ENCODE data around the gene RGL2. TPM values are rescaled to one million over a fixed set of nuclear protein-coding genes. Genes with fewer than 3 reads are reported as not detected.

RGL2 gene
- total and polyA plus RNA-seq, 10 of the 15 experiments (the other 5 are each of a cell fraction or from before 2014, with no cell fraction given): 0.84 to 21.2 (median 6.8) TPM

GRCh38 chr6:33279257-33279695 is 19.5 kb downstream of the RGL2 start:
- DNase-seq (ENCODE audit: low read depth, low spot score) (no peak), ATAC-seq (no peak), FAIRE-seq (no peak)
- H3K4me2 ChIP-seq (ENCODE audit: control insufficient read depth, insufficient read depth): no peak overlapping the region
- H3K9me3 ChIP-seq (replicated peaks; ENCODE audit: control insufficient read depth, insufficient read depth, low read length): no peaks in the 10 kb centered on the region
- no TSS peak for BruUV-seq (replicated peaks)
- intact Hi-C loops (cut with micrococcal nuclease; ENCODE audit: unreplicated experiment) (loop anchor here (5.0 kb wide), 1 partner anchor 113 kb away; the partner anchor contains the start of gene KIFC1), in situ Hi-C loops (cut with MboI) (no loop called here)
- ChIA-PET RAD21 (ENCODE audit: unreplicated experiment) (no interaction called here), SMC1A (ENCODE audit: uncharacterized antibody, unreplicated experiment) (interaction anchor here (3.6 kb wide), 1 partner anchor 10 kb away, joined by 25 read pairs; the partner anchor contains the start of genes PFDN6 and WDR46), CTCF (interaction anchor here (1.7 to 3.9 kb wide), 3 partner anchors 30 to 152 kb away, joined by 3 to 22 read pairs (median 5); no protein-coding TSS in a partner anchor), POLR2A (interaction anchor here (3.4 to 3.9 kb wide), 2 partner anchors 10 to 18 kb away, joined by 19 to 38 read pairs; partner anchors contain the start of genes PFDN6 and WDR46)
- no peak for TF ChIP-seq PAX5 (IDR thresholded peaks at IDR 0.05; ENCODE audit: borderline replicate concordance, low read depth, low read length)
- TF ChIP-seq CREM (IDR thresholded peaks at IDR 0.05; ENCODE audit: low read depth): no peak
- H3K4me3 ChIP-seq: no peak overlapping the region
- peaks cover 25 to 29% of the 10 kb centered on the region in 2 experiments for H3K36me3 ChIP-seq (ENCODE audit: control insufficient read depth in 2 of 2, insufficient read depth in 2 of 2, low read length in 1 of 2)
- no peaks in the 10 kb centered on the region for H3K27me3 ChIP-seq (replicated peaks in 1 of 2; ENCODE audit: control insufficient read depth in 2 of 2, insufficient read depth in 2 of 2, low read length in 1 of 2)
- WGBS (ENCODE audit: insufficient coverage, insufficient replicate concordance, low lambda C conversion rate, missing lambda C conversion rate): 88% methylated on average over 13 of the region's 13 CpGs
- peaks cover 6% of the 10 kb centered on the region for H4K20me1 ChIP-seq (ENCODE audit: control insufficient read depth, insufficient read depth)
- no peak overlapping the region for H3K27ac ChIP-seq (ENCODE audit: control insufficient read depth, insufficient read depth)
- H2AFZ ChIP-seq (ENCODE audit: control insufficient read depth, low read depth, low read length): no peak overlapping the region
- peaks cover 22% of the 10 kb centered on the region for H3K4me1 ChIP-seq (ENCODE audit: control insufficient read depth, insufficient read depth, low read length)
- H3K9ac ChIP-seq (ENCODE audit: control insufficient read depth, insufficient read depth, low read length): no peak overlapping the region
- H3K79me2 ChIP-seq (ENCODE audit: control insufficient read depth, insufficient read depth, low read length): peaks cover 31% of the 10 kb centered on the region

GRCh38 chr6:33278810-33279209 is 19.9 kb downstream of the RGL2 start:
- peaks cover 26% of the 10 kb centered on the region in 2 experiments for H3K36me3 ChIP-seq (ENCODE audit: control insufficient read depth in 2 of 2, insufficient read depth in 2 of 2, low read length in 1 of 2)
- BruUV-seq (replicated peaks): no TSS peak

More at GRCh38 chr6:33278810-33279209, 19.9 kb downstream of the RGL2 start:
- ATAC-seq (no peak), DNase-seq (ENCODE audit: low read depth, low spot score) (no peak), FAIRE-seq (no peak)
- TF ChIP-seq SUPT20H (IDR thresholded peaks at IDR 0.05; ENCODE audit: borderline replicate concordance, control insufficient read depth, low read depth, low read length) (no peak), FOXM1 (IDR thresholded peaks at IDR 0.05; ENCODE audit: low read depth, low read length) (no peak), SRF (IDR thresholded peaks at IDR 0.05; ENCODE audit: low read depth in 2 of 2, low read length in 2 of 2) (no peak), ATF7 (IDR thresholded peaks at IDR 0.05; ENCODE audit: low read depth) (no peak), KAT2A (conservative IDR thresholded peaks at IDR 0.05; ENCODE audit: control insufficient read depth, low read depth, low read length) (no peak), SMAD1 (IDR thresholded peaks at IDR 0.05; ENCODE audit: low read depth, partially characterized antibody) (no peak), CREB1 (IDR thresholded peaks at IDR 0.05; ENCODE audit: low read depth) (no peak), CBFB (IDR thresholded peaks at IDR 0.05; ENCODE audit: low read depth) (no peak), ZBTB40 (IDR thresholded peaks at IDR 0.05; ENCODE audit: borderline replicate concordance) (no peak)
- H3K4me1 ChIP-seq (ENCODE audit: control insufficient read depth, insufficient read depth, low read length): peaks cover 22% of the 10 kb centered on the region
- H3K27ac ChIP-seq (ENCODE audit: control insufficient read depth, insufficient read depth): no peak overlapping the region
- ChIA-PET RAD21 (ENCODE audit: unreplicated experiment) (interaction anchor here (2.1 to 2.4 kb wide), 3 partner anchors 20 to 147 kb away, joined by 7 to 14 read pairs (median 14); partner anchors contain the start of gene RGL2), POLR2A (interaction anchor here (1.1 to 3.9 kb wide), 4 partner anchors 9 to 66 kb away, joined by 4 to 38 read pairs (median 13); partner anchors contain the start of genes PFDN6 and WDR46), SMC1A (ENCODE audit: uncharacterized antibody, unreplicated experiment) (interaction anchor here (3.6 kb wide), 1 partner anchor 11 kb away, joined by 25 read pairs; the partner anchor contains the start of genes PFDN6 and WDR46), CTCF (interaction anchor here (0.5 to 3.9 kb wide), 6 partner anchors 9 to 286 kb away, joined by 3 to 30 read pairs (median 14); partner anchors contain the start of genes PFDN6, RGL2 and WDR46)
- peaks cover 36% of the 10 kb centered on the region for H3K79me2 ChIP-seq (ENCODE audit: control insufficient read depth, insufficient read depth, low read length)
- H2AFZ ChIP-seq (ENCODE audit: control insufficient read depth, low read depth, low read length): no peak overlapping the region
- no peak overlapping the region for H3K4me3 ChIP-seq
- peaks cover 6% of the 10 kb centered on the region for H4K20me1 ChIP-seq (ENCODE audit: control insufficient read depth, insufficient read depth)
- 77% methylated on average over 3 of the region's 3 CpGs for WGBS (ENCODE audit: insufficient coverage, insufficient replicate concordance, low lambda C conversion rate, missing lambda C conversion rate)
- H3K4me2 ChIP-seq (ENCODE audit: control insufficient read depth, insufficient read depth): no peak overlapping the region
- H3K9ac ChIP-seq (ENCODE audit: control insufficient read depth, insufficient read depth, low read length): no peak overlapping the region
- no peaks in the 10 kb centered on the region for H3K9me3 ChIP-seq (replicated peaks; ENCODE audit: control insufficient read depth, insufficient read depth, low read length)
- no peaks in the 10 kb centered on the region for H3K27me3 ChIP-seq (replicated peaks in 1 of 2; ENCODE audit: control insufficient read depth in 2 of 2, insufficient read depth in 2 of 2, low read length in 1 of 2)
- intact Hi-C loops (cut with micrococcal nuclease; ENCODE audit: unreplicated experiment) (loop anchor here (5.0 kb wide), 1 partner anchor 113 kb away; the partner anchor contains the start of gene KIFC1), in situ Hi-C loops (cut with MboI) (no loop called here)
